Activated naive CD8-positive, alpha-beta T cell treated with anti-CD3 and anti-CD28 coated beads for 36 hours (primary cell): ENCODE measurements around the gene OSBPL1A. TPM values are rescaled to one million over a fixed set of nuclear protein-coding genes. Genes with fewer than 3 reads are reported as not detected.

Experiments
- DNase-seq: peaks from one replicate; pipeline ENCODE4 v3.0.0; 2021
- H3K27ac Mint-ChIP-seq: one replicate; pipeline ENCODE4 v1.8.0; 2022; ENCODE audit warnings: mild to moderate bottlenecking, moderate library complexity, mixed read lengths
- H3K27me3 Mint-ChIP-seq: one replicate; pipeline ENCODE4 v1.8.0; 2022; ENCODE audit warnings: mild to moderate bottlenecking, mixed read lengths
- H3K36me3 Mint-ChIP-seq: one replicate; pipeline ENCODE4 v1.8.0; 2021; ENCODE audit warnings: mild to moderate bottlenecking, mixed read lengths
- H3K4me1 Mint-ChIP-seq: one replicate; pipeline ENCODE4 v1.8.0; 2021; ENCODE audit warnings: mixed read lengths
- H3K4me3 Mint-ChIP-seq: one replicate; pipeline ENCODE4 v1.8.0; 2022; ENCODE audit warnings: mild to moderate bottlenecking, moderate library complexity, mixed read lengths
- H3K9me3 Mint-ChIP-seq: one replicate; pipeline ENCODE4 v1.8.0; 2022; ENCODE audit warnings: mixed read lengths
- total RNA-seq, 2 experiments: library from RNA; stranded (reverse); gene quantifications; one replicate each; pipeline ENCODE4 v1.2.3, GENCODE V29; 2021

The OSBPL1A gene
- total RNA-seq, 2 experiments from 2014 or later, result 2.8 to 4.0 TPM

GRCh38 chr18:24189007-24189528, 208.6 kb downstream of the OSBPL1A start:
- H3K4me1 Mint-ChIP-seq, result no peaks in the 10 kb centered on the region
- no peak overlapping the region for H3K27ac Mint-ChIP-seq
- no peak for DNase-seq
- no peak overlapping the region for H3K4me3 Mint-ChIP-seq
- peaks cover 4% of the 10 kb centered on the region for H3K27me3 Mint-ChIP-seq
- no peaks in the 10 kb centered on the region for H3K36me3 Mint-ChIP-seq
- H3K9me3 Mint-ChIP-seq, result no peaks in the 10 kb centered on the region

GRCh38 chr18:24188120-24188519, 209.5 kb downstream of the OSBPL1A start:
- Mint-ChIP-seq H3K9me3 (no peaks in the 10 kb centered on the region), H3K27me3 (peaks cover 4% of the 10 kb centered on the region), H3K36me3 (no peaks in the 10 kb centered on the region), H3K4me3 (no peak overlapping the region), H3K4me1 (no peaks in the 10 kb centered on the region), H3K27ac (no peak overlapping the region)
- DNase-seq, result no peak

GRCh38 chr18:24187689-24188088, 209.9 kb downstream of the OSBPL1A start:
- peaks cover 1% of the 10 kb centered on the region for H3K27me3 Mint-ChIP-seq
- no peaks in the 10 kb centered on the region for H3K36me3 Mint-ChIP-seq
- DNase-seq, result no peak
- no peaks in the 10 kb centered on the region for H3K4me1 Mint-ChIP-seq
- no peaks in the 10 kb centered on the region for H3K9me3 Mint-ChIP-seq
- H3K4me3 Mint-ChIP-seq, result no peak overlapping the region
- no peak overlapping the region for H3K27ac Mint-ChIP-seq

DNA sequence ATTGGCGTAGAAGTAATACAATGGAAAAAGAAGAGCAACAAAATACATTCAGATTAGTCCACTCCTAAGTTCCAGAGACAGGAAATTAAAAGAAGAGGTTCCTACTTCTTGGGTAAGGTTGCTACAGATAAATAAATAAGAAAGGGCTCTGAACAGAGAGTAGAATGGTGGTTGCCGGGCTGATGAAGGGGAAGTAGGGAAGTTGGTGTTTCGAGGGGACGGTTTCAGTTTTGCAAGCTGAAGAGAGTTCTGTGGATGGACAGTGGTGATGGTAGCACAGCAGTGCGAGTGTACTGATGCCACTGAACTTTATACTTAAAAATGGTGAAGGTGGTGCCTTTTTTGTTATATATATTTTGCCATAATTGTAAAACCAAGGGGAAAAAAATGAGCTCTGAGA, 210.6 kb downstream of the OSBPL1A start:
- H3K27me3 Mint-ChIP-seq, result no peaks in the 10 kb centered on the region

GRCh38 chr18:24185805-24186204, 211.8 kb downstream of the OSBPL1A start:
- DNase-seq, result no peak
- Mint-ChIP-seq H3K27me3 (no peaks in the 10 kb centered on the region), H3K4me3 (no peak overlapping the region), H3K9me3 (no peaks in the 10 kb centered on the region), H3K27ac (no peak overlapping the region), H3K36me3 (no peaks in the 10 kb centered on the region), H3K4me1 (peaks cover 1% of the 10 kb centered on the region)

More for the DNA sequence above, 210.6 kb downstream of the OSBPL1A start:
- Mint-ChIP-seq H3K36me3 (no peaks in the 10 kb centered on the region), H3K9me3 (no peaks in the 10 kb centered on the region), H3K4me1 (no peaks in the 10 kb centered on the region), H3K27ac (no peak overlapping the region), H3K4me3 (no peak overlapping the region)
- no peak for DNase-seq

DNA sequence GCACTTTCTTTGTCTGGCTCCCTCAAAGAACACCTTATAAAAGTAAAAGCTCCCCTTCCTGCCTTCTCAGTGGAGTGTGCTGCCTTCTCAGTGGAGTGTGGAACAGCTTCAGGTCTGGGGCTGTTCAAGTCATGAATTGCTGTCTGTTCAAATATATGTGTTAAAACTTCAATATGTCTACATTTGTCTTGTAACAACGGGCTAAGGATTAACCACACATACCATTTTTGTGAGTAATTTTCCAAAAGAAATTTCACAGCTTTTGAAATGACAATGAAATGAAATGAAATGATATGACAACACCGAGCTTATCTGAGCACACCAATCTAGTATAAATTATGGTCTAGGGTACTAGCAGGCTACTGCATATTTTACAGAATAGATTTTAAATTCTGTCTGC, 215.8 kb downstream of the OSBPL1A start:
- peaks cover 1% of the 10 kb centered on the region for H3K4me1 Mint-ChIP-seq
- H3K36me3 Mint-ChIP-seq, result no peaks in the 10 kb centered on the region
- no peak for DNase-seq
- no peaks in the 10 kb centered on the region for H3K9me3 Mint-ChIP-seq
- H3K27ac Mint-ChIP-seq, result no peak overlapping the region
- no peaks in the 10 kb centered on the region for H3K27me3 Mint-ChIP-seq
- no peak overlapping the region for H3K4me3 Mint-ChIP-seq

- Mint-ChIP-seq H3K4me3 (no peak overlapping the region), H3K9me3 (no peaks in the 10 kb centered on the region), H3K27me3 (no peaks in the 10 kb centered on the region), H3K36me3 (no peaks in the 10 kb centered on the region), H3K4me1 (peaks cover 1% of the 10 kb centered on the region), H3K27ac (no peak overlapping the region)
- no peak for DNase-seq
Measured at GRCh38 chr18:24180048-24180447, 217.6 kb downstream of the OSBPL1A start.

DNA sequence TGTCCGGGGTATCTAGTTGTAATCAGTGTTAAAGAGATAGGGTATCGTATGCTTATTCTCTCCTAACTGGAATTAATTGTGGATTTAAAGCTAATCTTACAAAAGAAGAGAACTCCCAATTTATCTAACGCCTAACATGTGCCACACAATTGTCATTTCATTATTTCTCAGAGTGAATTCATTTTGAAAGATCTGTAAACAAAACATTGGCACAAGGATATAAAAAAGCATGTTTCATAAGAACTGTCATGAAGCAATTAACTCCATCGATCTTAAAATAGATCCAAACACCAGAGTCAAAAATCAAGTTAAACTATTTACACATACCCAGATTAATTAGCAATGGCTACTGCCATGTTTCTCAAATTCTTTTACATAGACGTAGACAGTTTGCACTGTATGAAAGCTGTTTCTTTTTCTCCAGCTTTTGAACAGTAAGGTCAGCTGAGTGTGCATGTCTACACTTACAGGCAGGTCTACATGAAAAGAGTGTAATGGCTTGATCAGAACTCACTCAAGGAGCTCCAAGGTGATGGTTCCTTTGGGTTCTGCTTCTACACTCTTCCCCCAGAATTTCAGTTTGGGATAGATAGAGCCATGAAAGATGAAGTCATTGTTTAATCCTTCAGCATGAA, 220.0 kb downstream of the OSBPL1A start:
- Mint-ChIP-seq H3K27ac (no peak overlapping the region), H3K36me3 (no peaks in the 10 kb centered on the region), H3K27me3 (no peaks in the 10 kb centered on the region), H3K9me3 (no peaks in the 10 kb centered on the region), H3K4me1 (peaks cover 1% of the 10 kb centered on the region), H3K4me3 (no peak overlapping the region)
- no peak for DNase-seq

- Mint-ChIP-seq H3K4me3 (no peak overlapping the region), H3K9me3 (no peaks in the 10 kb centered on the region), H3K36me3 (no peaks in the 10 kb centered on the region), H3K4me1 (peaks cover 1% of the 10 kb centered on the region), H3K27ac (peak overlapping the region; percentile 56), H3K27me3 (no peaks in the 10 kb centered on the region)
- peak; percentile 32 for DNase-seq
Measured at GRCh38 chr18:24176727-24177416, 220.8 kb downstream of the OSBPL1A start.

DNA sequence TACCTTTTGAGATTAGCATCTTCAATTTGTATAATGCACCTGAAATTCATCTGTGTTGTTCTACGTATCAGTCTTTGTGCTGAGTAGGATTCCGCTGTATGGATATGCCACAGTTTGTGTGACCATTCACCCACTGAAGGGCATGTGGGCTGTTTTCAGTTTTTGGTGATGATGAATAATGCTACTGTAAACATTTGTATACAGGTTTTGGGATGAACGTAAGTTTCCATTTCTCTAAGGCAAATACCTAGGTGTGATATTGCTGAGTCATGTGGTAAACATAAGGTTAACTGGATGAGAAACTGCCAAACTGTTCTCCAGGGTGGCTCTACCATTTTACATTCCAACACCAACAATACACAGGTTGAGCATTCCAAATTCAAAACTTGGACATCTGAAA, 223.6 kb downstream of the OSBPL1A start:
- DNase-seq, result no peak
- Mint-ChIP-seq H3K27me3 (no peaks in the 10 kb centered on the region), H3K36me3 (no peaks in the 10 kb centered on the region), H3K9me3 (no peaks in the 10 kb centered on the region), H3K27ac (no peak overlapping the region), H3K4me3 (no peak overlapping the region), H3K4me1 (no peaks in the 10 kb centered on the region)

DNA sequence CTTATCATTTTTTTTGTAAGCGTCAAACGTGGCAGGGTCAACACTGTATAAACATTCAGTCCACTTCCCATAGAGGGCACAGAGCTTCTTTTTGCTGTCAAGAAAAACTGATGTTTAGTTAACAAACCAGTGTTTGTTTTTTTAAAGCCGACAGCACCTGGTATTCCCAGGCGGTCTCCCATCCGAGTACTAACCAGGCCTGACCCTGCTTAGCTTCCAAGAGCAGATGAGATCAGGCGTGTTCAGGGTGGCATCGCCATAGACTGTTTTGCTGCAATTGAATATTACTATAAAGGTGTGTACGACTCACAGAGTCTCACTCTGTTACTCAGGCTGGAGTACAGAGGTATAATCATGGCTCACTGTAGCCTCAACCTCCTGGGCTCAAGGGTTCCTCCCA, 227.3 kb downstream of the OSBPL1A start:
- H3K4me3 Mint-ChIP-seq, result no peak overlapping the region
- H3K4me1 Mint-ChIP-seq, result no peaks in the 10 kb centered on the region
- no peak for DNase-seq
- H3K27me3 Mint-ChIP-seq, result no peaks in the 10 kb centered on the region
- H3K36me3 Mint-ChIP-seq, result no peaks in the 10 kb centered on the region
- no peak overlapping the region for H3K27ac Mint-ChIP-seq
- H3K9me3 Mint-ChIP-seq, result no peaks in the 10 kb centered on the region

- no peak for DNase-seq
- Mint-ChIP-seq H3K9me3 (no peaks in the 10 kb centered on the region), H3K4me3 (no peak overlapping the region), H3K27me3 (no peaks in the 10 kb centered on the region), H3K27ac (no peak overlapping the region), H3K4me1 (no peaks in the 10 kb centered on the region), H3K36me3 (no peaks in the 10 kb centered on the region)
Measured at GRCh38 chr18:24168496-24168895, 229.1 kb downstream of the OSBPL1A start.

DNA sequence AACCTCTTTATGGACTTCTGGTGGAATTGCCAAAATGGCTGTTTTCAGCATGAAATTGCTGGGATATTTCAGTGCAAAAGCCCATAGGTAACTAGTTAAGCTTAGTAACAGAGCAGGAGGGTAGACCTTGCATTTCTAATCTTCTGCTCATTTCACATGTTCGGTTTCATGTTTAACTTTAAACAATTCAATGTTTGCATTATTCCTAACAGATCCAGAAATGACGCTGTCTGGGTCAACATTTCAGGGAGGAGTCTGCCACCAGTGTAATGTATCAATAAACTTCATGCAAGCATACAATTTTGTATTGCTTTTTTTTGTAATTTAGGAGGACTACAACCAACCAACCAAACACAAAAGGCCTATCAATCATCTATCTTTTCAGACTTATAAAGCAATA, 236.3 kb downstream of the OSBPL1A start:
- Mint-ChIP-seq H3K36me3 (no peaks in the 10 kb centered on the region), H3K27ac (no peak overlapping the region), H3K4me3 (no peak overlapping the region), H3K27me3 (no peaks in the 10 kb centered on the region), H3K4me1 (no peaks in the 10 kb centered on the region), H3K9me3 (no peaks in the 10 kb centered on the region)
- no peak for DNase-seq

DNA sequence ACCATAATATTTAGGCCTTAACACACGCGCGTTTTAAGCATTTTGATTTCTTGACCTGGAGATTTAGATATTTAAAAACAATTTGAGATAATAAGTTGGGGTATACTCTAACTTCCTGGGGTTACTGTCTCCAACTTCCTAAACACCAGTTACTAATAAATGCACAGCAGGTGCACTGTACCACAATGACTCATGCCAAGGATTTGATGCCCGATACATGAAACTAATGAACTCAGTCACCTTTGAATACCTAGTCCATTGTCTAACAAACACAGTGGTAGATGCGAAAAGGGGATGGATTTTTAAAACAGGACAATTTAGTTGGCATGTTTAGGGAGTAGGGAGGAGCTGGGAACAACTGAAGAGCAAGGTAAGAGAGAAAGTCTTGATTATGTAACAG, 237.5 kb downstream of the OSBPL1A start:
- Mint-ChIP-seq H3K4me1 (no peaks in the 10 kb centered on the region), H3K9me3 (no peaks in the 10 kb centered on the region), H3K27ac (no peak overlapping the region)

DNA sequence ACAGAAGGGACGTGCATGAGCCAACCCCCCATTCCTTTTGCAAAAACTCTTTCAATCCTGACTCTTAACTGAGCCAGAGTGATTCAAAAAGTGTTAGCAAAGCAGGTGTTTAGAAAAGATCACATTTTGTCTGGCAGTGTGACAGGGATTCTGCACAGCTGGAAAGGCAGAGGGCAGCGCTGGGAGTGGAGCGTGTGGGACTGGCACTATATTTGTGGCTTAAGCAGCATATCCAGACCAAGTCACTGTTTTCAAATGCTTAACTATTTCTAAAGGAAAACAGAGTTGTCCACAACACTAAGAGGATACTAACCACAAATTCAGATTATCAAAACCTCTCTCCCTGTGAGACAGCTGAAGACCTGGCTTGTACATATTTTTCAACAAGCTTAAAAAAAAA, 239.8 kb downstream of the OSBPL1A start:
- H3K27me3 Mint-ChIP-seq, result no peaks in the 10 kb centered on the region
- DNase-seq, result no peak
- no peaks in the 10 kb centered on the region for H3K36me3 Mint-ChIP-seq
- no peak overlapping the region for H3K27ac Mint-ChIP-seq
- no peaks in the 10 kb centered on the region for H3K9me3 Mint-ChIP-seq
- H3K4me3 Mint-ChIP-seq, result no peak overlapping the region
- no peaks in the 10 kb centered on the region for H3K4me1 Mint-ChIP-seq

More for the DNA sequence above, 237.5 kb downstream of the OSBPL1A start:
- DNase-seq, result no peak
- Mint-ChIP-seq H3K36me3 (no peaks in the 10 kb centered on the region), H3K27me3 (no peaks in the 10 kb centered on the region), H3K4me3 (no peak overlapping the region)

DNA sequence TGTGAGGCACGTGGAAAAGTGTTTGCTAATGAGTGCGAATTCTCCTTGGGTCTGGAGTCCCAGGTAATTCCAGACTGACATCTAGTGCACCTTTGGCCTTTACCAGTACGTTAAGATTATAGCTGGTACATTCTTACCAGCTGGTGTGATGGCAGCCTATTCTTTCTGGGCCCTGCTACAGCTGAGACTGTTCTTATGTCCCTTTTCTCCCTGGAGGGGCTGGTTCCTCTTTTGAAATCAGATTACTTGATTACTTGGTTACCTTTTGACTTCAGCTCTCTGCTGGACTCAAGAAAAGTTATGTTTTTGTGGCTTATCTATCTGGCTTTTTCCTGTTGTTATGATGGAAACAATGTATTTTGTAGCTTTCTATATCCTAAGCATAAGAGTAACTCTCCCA, 244.2 kb downstream of the OSBPL1A start:
- no peak for DNase-seq
- H3K9me3 Mint-ChIP-seq, result no peaks in the 10 kb centered on the region
- no peak overlapping the region for H3K27ac Mint-ChIP-seq
- H3K4me3 Mint-ChIP-seq, result no peak overlapping the region
- H3K4me1 Mint-ChIP-seq, result no peaks in the 10 kb centered on the region
- no peaks in the 10 kb centered on the region for H3K36me3 Mint-ChIP-seq
- H3K27me3 Mint-ChIP-seq, result no peaks in the 10 kb centered on the region
